Umbilical cord (tissue), 2 donors: ENCODE results near the gene ATP8A2. TPM values are rescaled to one million over a fixed set of nuclear protein-coding genes. Genes with fewer than 3 reads are reported as not detected.

Experiments
- DNase-seq: peaks from one replicate; pipeline ENCODE4 v3.0.0-alpha.2; 2015; ENCODE audit warnings: low spot score
- total RNA-seq: library from RNA; depleted of rRNA; stranded (reverse); fragments of >200 nt; gene quantifications from one replicate; pipeline ENCODE4 v1.2.3, GENCODE V29; 2014; ENCODE audit warnings: low replicate concordance; ENCODE audit not compliant: insufficient read depth

Gene ATP8A2
- total RNA-seq, 1 donor from 2014 or later: 1.7 TPM

GRCh38 chr13:25881136-25881926 is 509.6 kb downstream of the ATP8A2 start:
- DNase-seq: no peak

GRCh38 chr13:25881971-25882451 is 510.2 kb downstream of the ATP8A2 start:
- DNase-seq: peak; percentile 17

GRCh38 chr13:25882466-25883357 is 510.9 kb downstream of the ATP8A2 start:
- DNase-seq: no peak

GRCh38 chr13:25885418-25885817 is 513.6 kb downstream of the ATP8A2 start:
- no peak for DNase-seq

GRCh38 chr13:25886438-25887214 is 514.9 kb downstream of the ATP8A2 start:
- DNase-seq: peak; percentile 17

DNA sequence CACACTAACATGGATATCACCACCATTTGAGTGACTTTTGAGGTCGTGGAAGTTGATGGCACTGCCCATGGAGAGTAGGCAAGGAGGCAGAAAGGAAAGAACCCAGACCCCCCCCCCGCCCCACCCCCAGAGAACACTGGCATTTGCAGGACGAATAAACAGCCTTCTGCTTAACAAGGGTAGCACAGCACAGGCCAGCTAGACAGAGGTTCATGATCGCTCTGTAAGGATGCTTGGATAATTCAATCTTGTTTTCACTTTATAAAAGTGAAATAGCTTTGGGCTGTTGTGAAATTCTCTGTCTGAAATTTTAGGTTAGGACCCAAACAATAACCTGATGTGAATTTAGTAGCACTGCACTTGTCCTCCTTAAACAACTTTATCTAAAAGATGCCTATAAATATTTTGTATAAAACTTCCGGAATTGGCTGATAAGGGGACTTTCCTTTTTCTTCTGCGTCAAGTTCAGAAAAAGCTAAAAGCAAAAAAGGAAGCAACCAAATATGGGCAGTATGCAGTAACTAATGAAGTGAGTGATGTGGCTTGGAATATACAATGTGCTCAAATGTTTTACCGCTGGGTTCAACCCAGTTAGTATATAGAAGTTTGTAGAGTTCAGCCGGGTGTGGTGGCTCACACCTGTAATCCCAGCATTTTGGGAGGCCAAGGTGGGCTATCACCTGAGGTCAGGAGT is 516.3 kb downstream of the ATP8A2 start:
- no peak for DNase-seq

GRCh38 chr13:25890671-25891212 is 519.0 kb downstream of the ATP8A2 start:
- DNase-seq: no peak

DNA sequence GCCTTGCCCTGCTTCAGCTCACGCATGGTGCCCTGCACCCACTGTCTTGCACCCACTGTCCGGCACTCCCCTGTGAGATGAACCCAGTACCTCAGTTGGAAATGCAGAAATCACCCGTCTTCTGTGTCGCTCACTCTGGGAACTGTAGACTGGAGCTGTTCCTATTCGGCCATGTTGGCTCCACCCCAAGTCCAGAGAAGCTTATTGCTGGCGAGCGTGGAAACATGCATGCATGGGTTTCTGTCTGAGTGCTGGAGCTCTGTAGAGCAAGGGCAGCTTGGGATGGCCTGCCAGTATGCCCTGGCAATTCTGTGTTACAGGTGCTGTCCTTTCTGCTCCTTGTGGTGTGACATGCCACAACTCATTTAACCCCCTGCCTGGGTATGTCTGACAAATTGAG is 527.2 kb downstream of the ATP8A2 start:
- DNase-seq: no peak

- no peak for DNase-seq
These were observed 527.7 kb downstream of the ATP8A2 start for GRCh38 chr13:25899464-25899863.

GRCh38 chr13:25899952-25900351 is 528.2 kb downstream of the ATP8A2 start:
- DNase-seq: no peak

DNA sequence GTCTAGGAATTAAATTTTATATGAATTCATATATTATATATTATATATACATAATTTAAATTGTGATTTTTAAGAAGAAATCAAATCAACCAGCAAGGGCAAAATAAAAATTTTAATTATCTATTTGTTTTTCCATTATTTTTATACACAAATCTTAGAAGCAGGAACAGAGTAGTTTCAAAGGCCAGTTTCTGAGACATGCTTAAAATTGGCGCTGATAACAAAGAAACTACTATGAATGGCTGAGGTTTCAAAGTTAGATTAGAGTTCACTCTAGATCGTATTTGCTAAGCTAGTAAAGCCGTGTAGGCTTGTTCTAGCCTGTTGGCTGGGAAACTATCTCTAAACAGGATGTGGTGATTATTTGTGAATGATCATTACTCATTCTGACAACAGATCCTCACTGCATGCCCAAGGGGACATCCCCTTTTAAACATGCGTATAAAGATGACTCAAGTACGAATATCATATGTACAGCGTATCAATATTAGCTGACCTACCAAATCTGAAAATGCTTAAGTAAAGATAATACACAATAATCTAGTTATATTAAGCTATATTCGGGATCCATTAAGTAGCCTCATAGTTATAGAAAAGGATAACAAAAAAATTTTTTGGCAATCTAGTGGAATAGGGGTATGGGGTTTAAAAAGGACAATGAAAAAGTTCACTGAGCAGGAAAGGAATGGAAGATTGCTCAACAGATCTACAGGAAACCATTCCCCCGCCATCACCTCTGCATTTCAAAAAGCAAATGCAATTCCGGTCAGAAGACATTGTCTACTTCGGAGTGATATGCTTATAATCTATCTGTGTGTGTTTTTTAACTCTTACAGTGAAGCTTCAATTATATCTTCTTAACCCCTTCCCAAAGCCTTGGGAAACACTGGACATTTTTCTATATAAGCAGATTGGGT is 529.9 kb downstream of the ATP8A2 start:
- DNase-seq: peak; percentile 56

DNA sequence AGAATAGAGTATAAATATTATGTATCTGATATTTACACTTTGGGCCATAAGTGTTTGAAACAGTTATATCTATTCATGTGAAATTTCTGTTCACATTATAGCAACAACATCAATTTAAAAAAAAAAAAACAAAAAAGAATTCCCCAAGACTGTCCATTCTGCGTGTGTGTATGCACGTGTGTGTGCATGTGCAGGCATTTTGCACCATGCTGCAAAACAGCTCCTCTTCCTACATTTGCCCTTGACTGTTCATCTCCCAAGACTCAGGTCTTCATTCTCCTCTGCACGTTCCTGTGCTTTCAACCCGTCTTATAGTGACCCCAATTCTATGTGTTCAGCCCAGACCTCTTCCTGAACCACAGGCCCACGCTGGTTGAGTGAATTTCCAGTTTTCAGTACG is 530.7 kb downstream of the ATP8A2 start:
- no peak for DNase-seq

DNA sequence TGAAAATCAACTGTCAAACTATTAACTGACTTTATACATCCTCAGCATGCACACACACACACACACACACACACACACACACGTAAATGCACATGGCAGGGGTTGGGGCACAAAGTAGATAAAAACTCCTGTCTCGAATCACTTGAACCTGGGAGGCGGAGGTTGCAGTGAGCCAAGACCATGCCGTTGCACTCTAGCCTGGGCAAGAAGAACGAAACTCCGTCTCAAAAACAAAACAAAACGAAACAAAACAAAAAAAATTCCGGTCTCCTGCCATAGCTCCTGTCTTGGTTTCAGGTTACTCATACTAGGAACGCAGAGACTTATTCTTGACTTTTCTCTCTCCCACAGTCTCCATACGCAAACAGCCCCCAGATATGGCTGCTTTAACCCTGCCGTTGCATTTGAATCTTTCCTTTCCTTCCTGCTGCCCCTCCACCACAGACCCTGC is 531.1 kb downstream of the ATP8A2 start:
- no peak for DNase-seq

- no peak for DNase-seq
These were observed 533.1 kb downstream of the ATP8A2 start for GRCh38 chr13:25904830-25905229.

GRCh38 chr13:25905611-25906010 is 533.8 kb downstream of the ATP8A2 start:
- no peak for DNase-seq

GRCh38 chr13:25906191-25906661 is 534.5 kb downstream of the ATP8A2 start:
- no peak for DNase-seq

DNA sequence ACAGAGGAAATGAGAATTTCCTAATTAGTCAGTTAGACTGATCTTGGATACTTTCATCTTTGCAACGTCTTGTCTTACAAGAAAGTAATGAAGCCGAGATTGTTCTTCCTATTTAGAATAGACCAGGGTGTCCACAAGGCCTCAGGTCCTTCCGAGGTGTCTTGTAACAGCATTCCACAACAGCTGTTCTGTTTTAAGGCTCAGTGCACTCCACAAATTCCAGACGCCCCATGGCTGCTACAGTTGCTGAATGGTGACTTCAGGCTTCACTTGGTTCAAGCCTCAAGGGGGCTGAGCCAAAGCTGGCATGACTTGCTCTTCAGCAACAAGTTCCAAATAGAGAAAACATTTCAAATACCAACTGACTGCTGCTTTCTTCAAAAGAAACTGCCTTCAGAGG is 536.6 kb downstream of the ATP8A2 start:
- no peak for DNase-seq

DNA sequence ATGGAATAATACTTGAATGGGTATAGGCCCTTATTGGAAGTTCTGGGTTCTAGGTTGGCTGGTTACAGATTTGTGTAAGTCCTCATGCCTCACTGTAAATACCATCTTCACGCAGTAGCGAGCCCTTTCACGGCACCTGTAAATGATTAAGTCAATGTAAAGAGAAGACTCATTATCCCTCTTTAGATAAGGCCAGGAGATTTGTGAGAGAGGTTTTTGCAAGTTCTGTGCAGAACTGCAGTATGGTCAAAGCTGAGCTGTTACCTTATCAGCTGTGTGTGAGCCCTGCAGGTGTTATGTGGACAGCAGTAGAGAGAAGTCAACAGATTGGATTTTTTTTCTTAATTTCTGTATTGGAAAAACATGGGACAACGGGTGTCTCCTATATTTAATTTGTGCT is 538.5 kb downstream of the ATP8A2 start:
- no peak for DNase-seq

GRCh38 chr13:25910991-25911419 is 539.2 kb downstream of the ATP8A2 start:
- no peak for DNase-seq
